Breast epithelium (tissue), 3 donors: Measurements from ENCODE around the gene VRK1.

Experiments used
- CTCF ChIP-seq, 3 donors: fragments of 450-650 bp; IDR thresholded peaks; one replicate each; pipeline ENCODE4 v1.5.1; 2016 to 2017; ENCODE audit warnings: antibody characterized with exemption in 3 of 3, mild to moderate bottlenecking in 3 of 3, moderate library complexity in 3 of 3
- POLR2A ChIP-seq: fragments of 450-650 bp; IDR thresholded peaks from one replicate; pipeline ENCODE4 v1.6.1; 2016; ENCODE audit warnings: antibody characterized with exemption, mild to moderate bottlenecking, moderate library complexity
- POLR2AphosphoS5 ChIP-seq, 3 donors: sonication (generic); formaldehyde crosslinking; IDR thresholded peaks; one replicate each; pipeline ENCODE4 v1.6.1; 2017; ENCODE audit warnings: antibody characterized with exemption in 3 of 3

DNA sequence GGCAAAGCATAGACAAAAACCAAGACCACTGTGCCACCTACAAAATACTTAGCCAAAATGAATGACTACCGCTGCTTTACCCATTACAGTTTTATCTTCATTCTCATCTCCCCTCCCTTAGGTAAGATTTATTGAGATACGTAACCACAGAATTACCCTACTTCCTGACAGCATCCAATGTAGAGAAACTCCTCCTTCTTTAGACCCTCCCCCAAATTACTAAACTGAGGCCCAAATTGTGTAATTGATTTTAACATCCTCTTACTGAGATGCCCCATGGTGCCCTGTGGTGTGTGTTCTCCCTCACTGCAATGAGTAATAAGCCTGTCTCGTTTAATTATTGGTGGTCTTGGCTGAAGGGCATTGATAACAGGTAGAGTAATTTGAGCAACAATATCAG is 19.1 kb downstream of the VRK1 start:
- no peak for TF ChIP-seq POLR2A
- TF ChIP-seq CTCF (IDR thresholded peaks at IDR 0.05), result no peak
- no peak for TF ChIP-seq POLR2AphosphoS5 (IDR thresholded peaks at IDR 0.05)
